SKM-1 treated with dmso at 0.1 percent for 144 hours (cell line): Measurements from ENCODE around the gene B4GALT5.
A peak's percentile ranks its signal among the peaks of the same experiment; 100 is the strongest.

Experiments used
- DNase-seq: peaks from one replicate; lab custom pipeline; 2025; ENCODE audit not compliant: unreplicated experiment; lab: John Stamatoyannopoulos, UW

The B4GALT5 gene

GRCh38 chr20:49610691-49611538 is 102.8 kb downstream of the B4GALT5 start:
- peak; percentile 70 for DNase-seq

- peak; percentile 64 for DNase-seq
Measured at GRCh38 chr20:49608752-49609670, 104.7 kb downstream of the B4GALT5 start.

GRCh38 chr20:49607568-49607967 is 106.1 kb downstream of the B4GALT5 start:
- no peak for DNase-seq

GRCh38 chr20:49603209-49603627 is 110.5 kb downstream of the B4GALT5 start:
- peak; percentile 13 for DNase-seq

- DNase-seq, result no peak
Measured at GRCh38 chr20:49602345-49603208, 111.1 kb downstream of the B4GALT5 start.

- no peak for DNase-seq
Measured at GRCh38 chr20:49601153-49601924, 112.3 kb downstream of the B4GALT5 start.

- DNase-seq, result no peak
Measured at GRCh38 chr20:49599746-49600113, 113.9 kb downstream of the B4GALT5 start.

- no peak for DNase-seq
Measured at GRCh38 chr20:49597825-49598395, 115.8 kb downstream of the B4GALT5 start.

- DNase-seq, result no peak
Measured at GRCh38 chr20:49595811-49596561, 117.7 kb downstream of the B4GALT5 start.

GRCh38 chr20:49595346-49595745 is 118.3 kb downstream of the B4GALT5 start:
- DNase-seq, result no peak

GRCh38 chr20:49594931-49595315 is 118.8 kb downstream of the B4GALT5 start:
- no peak for DNase-seq

GRCh38 chr20:49594143-49594930 is 119.3 kb downstream of the B4GALT5 start:
- DNase-seq, result no peak

- no peak for DNase-seq
Measured at GRCh38 chr20:49593466-49594142, 120.1 kb downstream of the B4GALT5 start.

- no peak for DNase-seq
Measured at GRCh38 chr20:49592120-49592519, 121.6 kb downstream of the B4GALT5 start.

- no peak for DNase-seq
Measured at GRCh38 chr20:49591217-49591865, 122.3 kb downstream of the B4GALT5 start.

- no peak for DNase-seq
Measured at GRCh38 chr20:49590163-49591017, 123.3 kb downstream of the B4GALT5 start.
